ENCODE results near the gene FMOD. TPM values are rescaled to one million over a fixed set of nuclear protein-coding genes. Genes with fewer than 3 reads are reported as not detected.
A peak's percentile ranks its signal among the peaks of the same experiment; 100 is the strongest.

FMOD gene
- total RNA-seq, 1 donor from 2014 or later, result 2.5 TPM

- Mint-ChIP-seq H3K27me3 (no peaks in the 10 kb centered on the region), H3K36me3 (ENCODE audit: insufficient read depth) (no peaks in the 10 kb centered on the region), H3K9me3 (ENCODE audit: low read depth) (no peaks in the 10 kb centered on the region), H3K4me1 (ENCODE audit: low read depth) (peaks cover 13% of the 10 kb centered on the region), H3K4me3 (ENCODE audit: low read depth) (no peak overlapping the region), H3K27ac (no peak overlapping the region)
- DNase-seq (ENCODE audit: low spot score, unreplicated experiment), result no peak
- TF ChIP-seq, protein P1, sequence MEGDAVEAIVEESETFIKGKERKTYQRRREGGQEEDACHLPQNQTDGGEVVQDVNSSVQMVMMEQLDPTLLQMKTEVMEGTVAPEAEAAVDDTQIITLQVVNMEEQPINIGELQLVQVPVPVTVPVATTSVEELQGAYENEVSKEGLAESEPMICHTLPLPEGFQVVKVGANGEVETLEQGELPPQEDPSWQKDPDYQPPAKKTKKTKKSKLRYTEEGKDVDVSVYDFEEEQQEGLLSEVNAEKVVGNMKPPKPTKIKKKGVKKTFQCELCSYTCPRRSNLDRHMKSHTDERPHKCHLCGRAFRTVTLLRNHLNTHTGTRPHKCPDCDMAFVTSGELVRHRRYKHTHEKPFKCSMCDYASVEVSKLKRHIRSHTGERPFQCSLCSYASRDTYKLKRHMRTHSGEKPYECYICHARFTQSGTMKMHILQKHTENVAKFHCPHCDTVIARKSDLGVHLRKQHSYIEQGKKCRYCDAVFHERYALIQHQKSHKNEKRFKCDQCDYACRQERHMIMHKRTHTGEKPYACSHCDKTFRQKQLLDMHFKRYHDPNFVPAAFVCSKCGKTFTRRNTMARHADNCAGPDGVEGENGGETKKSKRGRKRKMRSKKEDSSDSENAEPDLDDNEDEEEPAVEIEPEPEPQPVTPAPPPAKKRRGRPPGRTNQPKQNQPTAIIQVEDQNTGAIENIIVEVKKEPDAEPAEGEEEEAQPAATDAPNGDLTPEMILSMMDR (IDR thresholded peaks at IDR 0.05; ENCODE audit: unreplicated experiment), result no peak
Observed at GRCh38 chr1:203296460-203297073, 54.4 kb downstream of the FMOD start.

DNA sequence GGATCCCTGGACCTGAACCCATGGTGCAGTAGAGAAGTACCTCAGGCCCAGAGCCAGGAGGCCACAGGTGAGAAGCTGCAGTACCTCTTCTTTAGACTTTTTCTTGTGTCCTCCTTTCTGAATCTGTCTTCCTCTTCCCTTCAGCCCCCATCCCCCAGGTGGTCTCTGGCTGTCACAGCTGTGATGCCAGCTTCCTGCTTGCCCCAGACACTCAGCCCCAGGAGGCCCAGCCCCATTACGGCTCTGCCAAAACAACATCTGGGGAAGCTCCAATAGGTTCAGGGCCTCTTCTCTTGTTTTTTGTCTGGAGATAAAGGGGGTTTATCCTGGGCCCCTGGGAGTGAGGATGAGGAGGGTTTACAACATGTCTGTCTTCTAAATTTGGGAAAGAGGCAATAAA, 55.1 kb downstream of the FMOD start:
- no peaks in the 10 kb centered on the region for H3K36me3 Mint-ChIP-seq (ENCODE audit: insufficient read depth)
- peaks cover 18% of the 10 kb centered on the region for H3K4me1 Mint-ChIP-seq (ENCODE audit: low read depth)
- TF ChIP-seq, protein P1 (IDR thresholded peaks at IDR 0.05; ENCODE audit: unreplicated experiment), result no peak
- H3K4me3 Mint-ChIP-seq (ENCODE audit: low read depth), result no peak overlapping the region
- DNase-seq (ENCODE audit: low spot score, unreplicated experiment), result no peak
- H3K27me3 Mint-ChIP-seq, result no peaks in the 10 kb centered on the region
- H3K9me3 Mint-ChIP-seq (ENCODE audit: low read depth), result no peaks in the 10 kb centered on the region
- H3K27ac Mint-ChIP-seq, result peak overlapping the region; percentile 71

DNA sequence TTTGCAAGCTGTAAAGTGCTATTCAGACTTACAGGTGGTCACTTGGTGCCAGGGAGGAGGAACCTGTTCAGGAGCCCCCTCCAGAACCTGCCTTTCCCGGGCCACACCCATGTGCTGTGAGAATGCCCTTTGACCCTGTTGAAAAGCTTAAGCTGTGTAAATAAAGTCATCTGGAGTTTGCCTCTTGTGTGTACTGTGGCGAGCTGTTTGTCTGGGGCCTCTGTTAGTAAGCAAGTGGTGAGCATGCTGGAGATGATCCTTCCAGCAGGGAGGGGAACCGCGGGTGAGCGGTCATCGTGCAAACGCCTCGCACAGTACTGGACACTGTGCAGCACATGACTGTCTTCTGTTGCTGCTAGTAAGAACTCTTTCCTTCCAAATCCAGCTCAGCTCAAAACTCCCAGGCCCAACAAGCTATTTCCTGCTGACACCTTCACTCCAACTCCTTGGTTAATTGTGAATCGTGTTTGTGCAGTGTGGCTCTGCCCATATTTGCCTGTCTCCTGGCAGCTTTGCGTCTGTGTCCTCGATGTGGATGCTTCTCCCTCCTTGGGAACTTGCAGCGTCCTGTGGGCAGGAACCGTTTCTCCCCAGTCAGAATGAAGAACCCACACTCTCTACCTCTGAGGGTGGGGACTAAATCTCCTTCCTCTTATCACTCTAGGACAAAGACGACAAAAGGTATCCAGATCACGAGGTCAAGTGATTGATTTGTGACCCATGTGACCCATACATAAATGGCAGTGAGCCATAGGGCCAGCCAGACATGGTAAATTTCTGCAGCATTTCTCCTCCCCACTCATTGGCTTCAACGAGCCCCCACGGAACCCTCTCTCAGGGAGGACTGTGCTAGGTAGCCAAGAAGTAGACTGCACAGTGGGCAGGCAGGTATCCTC, 59.5 kb downstream of the FMOD start:
- no peaks in the 10 kb centered on the region for H3K27me3 Mint-ChIP-seq
- DNase-seq (ENCODE audit: low spot score, unreplicated experiment), result no peak
- H3K27ac Mint-ChIP-seq, result peak overlapping the region; percentile 99
- TF ChIP-seq, protein P1 (IDR thresholded peaks at IDR 0.05; ENCODE audit: unreplicated experiment), result no peak
- no peaks in the 10 kb centered on the region for H3K9me3 Mint-ChIP-seq (ENCODE audit: low read depth)
- no peaks in the 10 kb centered on the region for H3K36me3 Mint-ChIP-seq (ENCODE audit: insufficient read depth)
- peaks cover 57% of the 10 kb centered on the region for H3K4me1 Mint-ChIP-seq (ENCODE audit: low read depth)
- peak overlapping the region; percentile 35 for H3K4me3 Mint-ChIP-seq (ENCODE audit: low read depth)

Other genes with a start within 250 kb of the FMOD start
- 0.14 and 0.16 TPM in 2 replicates for gene ADORA1, start 223.4 kb downstream of the FMOD start, total RNA-seq
- not detected in 2 replicates for gene MYBPH, start 175.3 kb downstream of the FMOD start, total RNA-seq
- gene CHI3L1, start 164.4 kb downstream of the FMOD start, total RNA-seq, result not detected in 2 replicates
- gene CHIT1, start 121.4 kb downstream of the FMOD start, total RNA-seq, result 0.14 and 0.95 TPM in 2 replicates
- gene BTG2, start 45.6 kb downstream of the FMOD start, total RNA-seq, result 103 and 110 TPM in 2 replicates
- 0.04 and 0.14 TPM in 2 replicates for gene PRELP, start 124.7 kb upstream of the FMOD start, total RNA-seq
- not detected in 2 replicates for gene OPTC, start 143.0 kb upstream of the FMOD start, total RNA-seq

Measured in progenitor cell of endocrine pancreas (in vitro differentiated cells).